Activated CD4-positive, alpha-beta T cell treated with anti-CD3 and anti-CD28 coated beads, Interleukin-2, amount 10 ng/mL, durations not matched to agents 24 days and 14 days (primary cell): ENCODE measurements around the gene MMP15. TPM values are rescaled to one million over a fixed set of nuclear protein-coding genes. Genes with fewer than 3 reads are reported as not detected.

ENCODE experiments used
- DNase-seq: peaks from one replicate; pipeline ENCODE4 v3.0.0; 2022
- H3K27ac Mint-ChIP-seq: one replicate; pipeline ENCODE4 v1.8.0; 2022; ENCODE audit warnings: mild to moderate bottlenecking, mixed read lengths
- H3K27me3 Mint-ChIP-seq: one replicate; pipeline ENCODE4 v1.8.0; 2022; ENCODE audit warnings: mixed read lengths
- H3K36me3 Mint-ChIP-seq: one replicate; pipeline ENCODE4 v1.8.0; 2022; ENCODE audit warnings: low read depth, mild to moderate bottlenecking, mixed read lengths
- H3K4me1 Mint-ChIP-seq: one replicate; pipeline ENCODE4 v1.8.0; 2021; ENCODE audit warnings: mixed read lengths
- H3K4me3 Mint-ChIP-seq: one replicate; pipeline ENCODE4 v1.8.0; 2022; ENCODE audit warnings: mild to moderate bottlenecking, moderate library complexity, mixed read lengths
- H3K9me3 Mint-ChIP-seq: one replicate; pipeline ENCODE4 v1.8.0; 2021; ENCODE audit warnings: mixed read lengths
- intact Hi-C: fragments of 100-400 bp; cut with micrococcal nuclease; formaldehyde crosslinking; loops from one replicate; pipeline ENCODE4 v1.15.1; 2023
- total RNA-seq: library from RNA; stranded (reverse); gene quantifications from 2 replicates; pipeline ENCODE4 v1.2.3, GENCODE V29; 2022

The MMP15 gene
- total RNA-seq, 1 donor from 2014 or later = 0.89 TPM

DNA sequence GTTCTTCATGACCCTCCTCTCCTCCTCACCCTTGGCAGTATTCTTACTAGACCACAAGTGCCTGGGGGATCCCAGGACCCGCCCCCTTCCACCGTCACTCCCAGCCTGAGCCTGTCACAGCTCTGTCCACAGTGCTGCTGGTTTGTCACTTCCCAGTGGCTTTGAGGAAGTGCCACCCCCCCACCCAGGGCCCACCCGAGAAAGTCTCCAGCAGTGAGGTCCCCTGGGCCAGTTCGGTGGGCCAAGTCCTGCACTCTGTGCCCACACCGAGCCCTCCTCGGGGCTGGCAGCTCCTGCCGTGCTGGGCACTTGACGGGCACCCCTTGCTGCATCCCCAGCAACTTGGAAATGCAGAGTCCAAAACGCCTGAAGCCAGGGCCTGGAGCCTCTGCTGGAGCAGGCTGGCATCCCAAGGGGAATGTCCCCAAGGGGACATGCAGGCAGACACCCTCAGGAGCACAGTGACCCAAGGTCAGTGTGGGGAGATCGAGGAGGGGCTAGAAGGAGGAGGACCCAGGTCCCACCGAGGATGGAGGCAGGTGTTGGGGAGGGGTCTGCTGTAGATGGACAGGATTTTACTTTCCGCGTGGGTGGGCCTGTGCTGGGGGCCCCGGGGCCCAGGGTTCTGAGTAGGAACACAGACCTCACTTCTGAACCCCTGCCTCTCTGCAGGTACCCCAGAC is 15.5 kb downstream of the MMP15 start:
- H3K36me3 Mint-ChIP-seq = no peaks in the 10 kb centered on the region
- no peak overlapping the region for H3K27ac Mint-ChIP-seq
- intact Hi-C loops = no loop called here
- no peaks in the 10 kb centered on the region for H3K4me1 Mint-ChIP-seq
- H3K4me3 Mint-ChIP-seq = no peak overlapping the region
- no peak for DNase-seq
- no peaks in the 10 kb centered on the region for H3K27me3 Mint-ChIP-seq
- no peaks in the 10 kb centered on the region for H3K9me3 Mint-ChIP-seq

DNA sequence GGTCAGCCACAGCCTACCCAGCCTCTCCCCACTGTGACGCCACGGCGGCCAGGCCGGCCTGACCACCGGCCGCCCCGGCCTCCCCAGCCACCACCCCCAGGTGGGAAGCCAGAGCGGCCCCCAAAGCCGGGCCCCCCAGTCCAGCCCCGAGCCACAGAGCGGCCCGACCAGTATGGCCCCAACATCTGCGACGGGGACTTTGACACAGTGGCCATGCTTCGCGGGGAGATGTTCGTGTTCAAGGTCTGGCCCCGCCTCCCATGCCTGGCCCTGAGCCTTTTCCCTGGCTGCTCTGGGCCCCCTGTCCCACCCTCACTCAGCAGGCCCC is 16.0 kb downstream of the MMP15 start:
- intact Hi-C loops = no loop called here
- H3K27ac Mint-ChIP-seq = no peak overlapping the region
- no peak for DNase-seq
- no peaks in the 10 kb centered on the region for H3K4me1 Mint-ChIP-seq
- no peak overlapping the region for H3K4me3 Mint-ChIP-seq
- no peaks in the 10 kb centered on the region for H3K9me3 Mint-ChIP-seq
- H3K36me3 Mint-ChIP-seq = no peaks in the 10 kb centered on the region
- no peaks in the 10 kb centered on the region for H3K27me3 Mint-ChIP-seq

DNA sequence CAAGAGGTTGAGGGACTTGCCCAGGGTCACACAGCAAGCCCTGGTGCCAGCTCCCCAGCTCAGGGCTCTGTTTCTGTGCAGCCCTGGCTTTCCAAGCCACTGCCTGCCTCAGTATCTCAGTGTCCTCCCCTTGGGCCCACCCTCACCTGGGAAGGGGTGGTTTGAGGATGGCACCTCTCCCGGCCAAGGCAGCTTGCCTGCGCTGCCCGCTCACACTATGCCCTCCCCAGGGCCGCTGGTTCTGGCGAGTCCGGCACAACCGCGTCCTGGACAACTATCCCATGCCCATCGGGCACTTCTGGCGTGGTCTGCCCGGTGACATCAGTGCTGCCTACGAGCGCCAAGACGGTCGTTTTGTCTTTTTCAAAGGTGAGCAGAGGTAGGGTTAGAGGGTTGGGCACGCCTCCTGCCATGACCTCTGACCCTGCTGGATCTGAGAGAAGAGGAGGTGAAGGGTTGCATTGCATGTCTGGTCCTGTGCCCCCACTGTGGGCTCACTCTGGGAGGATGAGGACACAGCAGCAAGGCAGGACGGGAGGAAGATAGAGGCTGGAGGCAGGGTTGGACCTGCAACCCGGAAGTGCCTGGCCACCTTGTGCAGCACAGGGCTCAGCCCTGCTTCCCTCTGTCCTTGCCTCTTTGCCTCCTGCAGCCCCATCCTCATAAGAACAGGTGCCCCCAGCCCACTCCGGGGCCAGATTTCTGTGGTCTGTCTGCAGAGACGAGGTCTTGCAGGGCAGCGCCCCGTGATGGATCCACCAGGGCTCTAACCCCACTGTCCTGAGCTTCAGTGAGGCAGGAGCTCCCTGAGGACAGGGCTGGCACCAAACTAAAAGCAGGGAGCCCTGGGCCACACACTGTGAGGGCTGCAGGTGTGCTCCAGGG is 16.7 kb downstream of the MMP15 start:
- Mint-ChIP-seq H3K36me3 (no peaks in the 10 kb centered on the region), H3K27ac (no peak overlapping the region), H3K4me1 (no peaks in the 10 kb centered on the region), H3K9me3 (no peaks in the 10 kb centered on the region), H3K27me3 (no peaks in the 10 kb centered on the region), H3K4me3 (no peak overlapping the region)
- DNase-seq = no peak
- intact Hi-C loops = no loop called here

DNA sequence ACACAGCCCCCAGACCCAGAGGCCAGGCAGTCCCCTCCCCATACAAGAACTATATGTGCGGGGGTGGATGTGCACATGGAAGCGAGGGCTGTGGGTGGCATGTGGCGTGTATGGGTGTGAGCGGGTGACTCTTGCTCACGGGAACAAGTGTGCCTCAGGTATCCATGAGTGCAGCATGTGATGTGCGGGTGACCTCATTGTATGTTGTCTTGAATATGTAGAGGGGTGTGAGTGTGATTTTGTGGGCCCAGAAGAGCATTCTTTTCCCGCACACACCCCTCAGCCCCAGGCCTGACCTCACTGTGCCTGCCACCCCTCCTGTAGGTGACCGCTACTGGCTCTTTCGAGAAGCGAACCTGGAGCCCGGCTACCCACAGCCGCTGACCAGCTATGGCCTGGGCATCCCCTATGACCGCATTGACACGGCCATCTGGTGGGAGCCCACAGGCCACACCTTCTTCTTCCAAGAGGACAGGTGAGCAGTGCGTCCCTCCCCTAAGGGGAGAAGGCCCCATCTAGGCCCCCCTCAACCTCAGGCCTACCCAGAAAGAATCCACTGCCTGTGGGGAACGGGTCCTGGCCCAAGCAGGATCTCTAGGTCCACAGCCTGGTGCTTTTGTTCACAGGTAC is 17.4 kb downstream of the MMP15 start:
- Mint-ChIP-seq H3K9me3 (no peaks in the 10 kb centered on the region), H3K36me3 (no peaks in the 10 kb centered on the region), H3K4me3 (no peak overlapping the region), H3K27ac (no peak overlapping the region), H3K4me1 (no peaks in the 10 kb centered on the region), H3K27me3 (no peaks in the 10 kb centered on the region)
- DNase-seq = no peak
- intact Hi-C loops = no loop called here

DNA sequence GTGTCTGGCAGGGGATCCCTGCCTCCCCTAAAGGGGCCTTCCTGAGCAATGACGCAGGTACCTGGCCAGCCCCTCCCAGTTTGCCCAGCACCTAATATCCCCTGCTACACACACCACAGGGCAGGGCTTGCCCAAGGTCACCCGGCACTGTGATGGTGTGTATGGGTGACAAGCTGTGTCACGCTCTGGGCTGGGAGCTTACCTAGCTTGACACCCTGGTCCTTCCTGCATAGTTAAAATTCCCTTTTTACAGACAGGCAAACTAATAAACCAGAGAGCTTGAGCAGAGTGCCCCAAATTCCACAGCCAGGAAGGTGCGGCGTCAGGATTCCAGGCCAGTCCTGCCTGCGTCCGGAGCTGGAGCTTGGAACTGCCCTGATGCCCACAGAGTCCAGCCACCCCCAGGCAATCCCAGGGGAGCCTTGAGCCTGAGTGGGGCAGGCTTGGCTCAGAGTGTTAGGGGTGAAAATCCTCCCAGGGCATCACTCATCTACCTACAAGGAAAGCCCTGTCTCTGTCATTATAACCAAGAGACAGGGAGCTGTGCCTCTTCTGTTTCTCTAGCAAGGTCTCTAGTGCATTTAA is 18.1 kb downstream of the MMP15 start:
- no peaks in the 10 kb centered on the region for H3K27me3 Mint-ChIP-seq
- intact Hi-C loops = no loop called here
- no peaks in the 10 kb centered on the region for H3K9me3 Mint-ChIP-seq
- no peak overlapping the region for H3K27ac Mint-ChIP-seq
- no peaks in the 10 kb centered on the region for H3K36me3 Mint-ChIP-seq
- no peaks in the 10 kb centered on the region for H3K4me1 Mint-ChIP-seq
- DNase-seq = no peak
- no peak overlapping the region for H3K4me3 Mint-ChIP-seq

DNA sequence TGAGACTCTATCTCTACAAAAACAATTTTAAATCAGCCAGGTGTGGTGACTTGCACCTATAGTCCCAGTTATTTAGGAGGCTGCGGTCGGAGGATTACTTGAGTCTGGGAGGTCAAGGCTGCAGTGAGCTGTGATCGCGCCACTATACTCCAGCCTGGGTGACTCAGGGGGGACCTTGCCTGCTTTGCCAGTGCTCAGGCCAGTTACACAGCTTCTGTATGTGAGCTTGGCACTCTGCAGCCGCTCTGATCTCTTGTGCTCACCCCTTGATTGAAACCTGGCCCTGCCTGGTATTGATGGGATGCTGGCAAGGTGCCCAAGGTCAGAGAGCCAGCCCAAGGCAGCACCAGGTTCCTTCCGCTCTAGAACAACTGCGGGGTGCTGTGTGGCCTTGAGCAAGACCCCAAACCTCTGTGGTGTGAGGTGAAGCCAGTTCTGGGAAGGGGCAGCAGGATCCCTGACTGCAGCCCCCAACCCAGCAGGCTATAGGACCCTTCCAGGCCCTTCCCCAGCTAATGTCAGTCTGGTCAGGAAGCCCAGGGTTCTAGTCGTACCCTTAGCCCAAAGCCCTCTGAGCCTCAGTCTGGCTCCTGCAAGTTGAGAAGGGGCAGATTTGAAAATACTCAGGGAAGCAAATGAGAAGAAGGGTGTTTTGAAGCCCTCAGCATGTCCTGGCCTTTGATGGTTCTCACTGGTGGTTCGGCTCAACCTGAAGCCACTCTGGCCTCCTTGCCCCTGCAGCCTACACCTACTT is 18.9 kb downstream of the MMP15 start:
- no peak overlapping the region for H3K4me3 Mint-ChIP-seq
- H3K4me1 Mint-ChIP-seq = no peaks in the 10 kb centered on the region
- no peak for DNase-seq
- no peaks in the 10 kb centered on the region for H3K9me3 Mint-ChIP-seq
- H3K27ac Mint-ChIP-seq = no peak overlapping the region
- no peaks in the 10 kb centered on the region for H3K36me3 Mint-ChIP-seq
- H3K27me3 Mint-ChIP-seq = no peaks in the 10 kb centered on the region
- intact Hi-C loops = no loop called here

DNA sequence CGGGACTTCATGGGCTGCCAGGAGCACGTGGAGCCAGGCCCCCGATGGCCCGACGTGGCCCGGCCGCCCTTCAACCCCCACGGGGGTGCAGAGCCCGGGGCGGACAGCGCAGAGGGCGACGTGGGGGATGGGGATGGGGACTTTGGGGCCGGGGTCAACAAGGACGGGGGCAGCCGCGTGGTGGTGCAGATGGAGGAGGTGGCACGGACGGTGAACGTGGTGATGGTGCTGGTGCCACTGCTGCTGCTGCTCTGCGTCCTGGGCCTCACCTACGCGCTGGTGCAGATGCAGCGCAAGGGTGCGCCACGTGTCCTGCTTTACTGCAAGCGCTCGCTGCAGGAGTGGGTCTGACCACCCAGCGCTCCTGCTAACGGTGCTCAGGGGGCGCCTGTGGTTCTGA is 19.5 kb downstream of the MMP15 start:
- Mint-ChIP-seq H3K9me3 (no peaks in the 10 kb centered on the region), H3K27me3 (no peaks in the 10 kb centered on the region)
- intact Hi-C loops = no loop called here

DNA sequence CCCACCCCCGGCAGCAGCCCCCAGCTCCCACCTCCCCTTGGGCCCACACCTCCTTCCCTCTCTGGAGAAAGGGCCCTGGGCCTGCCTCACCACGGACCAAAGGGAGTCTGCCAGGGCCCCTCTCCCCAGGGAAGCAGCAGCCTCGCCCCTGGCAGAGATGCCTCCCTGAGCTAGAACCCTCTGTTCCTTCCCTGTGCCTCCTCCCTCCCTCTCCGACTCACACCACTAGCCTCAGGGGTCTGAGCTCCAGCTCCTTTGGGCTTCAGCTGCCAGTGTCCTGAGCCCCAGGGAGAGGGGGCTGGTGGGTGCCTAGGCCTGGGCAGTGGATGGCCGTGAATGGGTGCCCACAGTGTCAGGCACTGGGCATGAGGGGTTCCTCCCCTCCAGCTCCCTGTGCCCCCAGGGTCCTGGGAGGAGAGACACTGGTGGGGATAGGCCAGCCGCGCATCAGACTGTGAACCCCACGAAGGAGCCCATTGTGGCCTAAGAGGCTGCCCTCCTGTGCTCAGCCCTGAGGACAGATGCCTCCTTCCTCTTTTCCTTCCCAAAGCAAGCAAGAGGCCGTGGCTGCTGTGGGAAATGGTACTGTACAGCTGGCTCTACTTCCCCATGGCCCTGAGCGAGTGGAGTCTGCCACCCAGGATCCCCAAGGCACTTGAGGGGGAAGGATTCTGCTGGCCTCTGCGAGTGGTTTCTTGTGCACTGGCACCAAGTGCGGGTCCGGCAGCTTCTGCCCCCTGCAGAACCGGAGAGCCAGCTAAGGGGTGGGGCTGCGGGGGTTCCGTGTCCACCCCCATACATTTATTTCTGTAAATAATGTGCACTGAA is 20.7 kb downstream of the MMP15 start:
- no peak for DNase-seq
- intact Hi-C loops = no loop called here
- Mint-ChIP-seq H3K9me3 (no peaks in the 10 kb centered on the region), H3K27ac (no peak overlapping the region), H3K4me1 (no peaks in the 10 kb centered on the region), H3K36me3 (no peaks in the 10 kb centered on the region), H3K27me3 (no peaks in the 10 kb centered on the region), H3K4me3 (no peak overlapping the region)

More for the DNA sequence above, 19.5 kb downstream of the MMP15 start:
- Mint-ChIP-seq H3K36me3 (no peaks in the 10 kb centered on the region), H3K27ac (no peak overlapping the region), H3K4me1 (no peaks in the 10 kb centered on the region), H3K4me3 (no peak overlapping the region)
- DNase-seq = no peak

DNA sequence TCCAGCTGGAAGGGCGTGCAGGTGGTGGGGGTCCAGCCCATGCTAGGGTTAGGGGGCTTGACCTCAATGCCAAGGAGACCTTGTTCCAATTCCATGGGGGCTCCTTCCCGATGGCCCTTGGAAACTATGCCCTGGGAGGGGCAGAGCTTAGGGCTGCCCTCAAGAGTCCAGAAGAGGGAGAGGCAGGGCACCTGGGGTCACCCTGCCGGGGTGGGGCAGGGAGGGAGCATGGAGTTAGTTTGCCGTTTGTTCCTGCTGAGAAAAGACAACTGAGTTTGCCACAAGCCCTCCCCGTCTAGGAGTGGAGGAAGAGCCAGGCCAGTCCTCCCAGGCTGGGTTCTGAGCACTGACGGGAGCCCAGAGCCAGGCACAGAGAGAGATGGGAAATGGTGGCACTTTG is 21.4 kb downstream of the MMP15 start:
- intact Hi-C loops = no loop called here
- Mint-ChIP-seq H3K27ac (no peak overlapping the region), H3K4me1 (no peaks in the 10 kb centered on the region), H3K27me3 (no peaks in the 10 kb centered on the region), H3K36me3 (no peaks in the 10 kb centered on the region), H3K4me3 (no peak overlapping the region), H3K9me3 (no peaks in the 10 kb centered on the region)
- no peak for DNase-seq

DNA sequence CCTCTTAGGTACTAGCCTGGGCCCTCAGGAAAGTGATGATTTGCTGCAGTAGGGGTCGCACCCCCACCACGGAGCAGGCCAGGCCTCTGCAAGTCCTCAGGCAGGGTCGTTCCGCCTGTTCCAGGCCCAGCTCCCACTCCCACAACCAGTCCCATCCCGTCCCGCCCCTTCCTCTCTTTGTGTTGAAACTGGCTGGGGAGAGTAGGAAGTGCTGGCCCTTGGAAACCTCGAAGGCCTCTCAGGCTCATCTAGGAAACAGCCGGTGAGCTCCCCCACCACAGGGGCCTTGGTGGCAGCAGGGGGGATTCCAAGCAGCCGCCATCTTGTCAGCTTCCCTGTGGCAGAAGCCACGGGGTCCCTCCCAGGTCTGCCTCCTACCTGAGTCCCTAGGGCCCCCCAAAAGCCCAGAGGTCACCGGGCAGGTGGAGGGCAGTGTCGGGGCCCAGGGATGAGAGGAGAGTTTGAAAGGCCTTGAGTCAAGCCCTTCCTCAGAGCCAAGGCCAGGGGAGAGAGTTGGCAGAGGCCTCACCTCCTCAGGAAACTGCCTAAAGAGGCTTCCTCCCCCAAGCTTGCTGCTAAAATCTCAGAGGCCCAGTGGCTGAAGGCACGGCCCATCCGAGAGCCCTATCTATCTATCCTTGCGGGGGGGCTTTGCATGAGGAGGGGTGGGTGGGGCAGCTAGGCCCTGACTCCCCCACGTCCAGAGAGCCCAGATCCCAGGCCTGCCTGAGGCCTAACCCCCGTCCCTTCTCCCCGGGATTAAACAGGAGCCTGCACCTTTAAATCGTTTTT is 22.2 kb downstream of the MMP15 start:
- H3K36me3 Mint-ChIP-seq = no peaks in the 10 kb centered on the region
- no peak overlapping the region for H3K4me3 Mint-ChIP-seq
- DNase-seq = no peak
- intact Hi-C loops = no loop called here
- H3K27ac Mint-ChIP-seq = no peak overlapping the region
- no peaks in the 10 kb centered on the region for H3K4me1 Mint-ChIP-seq
- H3K9me3 Mint-ChIP-seq = no peaks in the 10 kb centered on the region
- no peaks in the 10 kb centered on the region for H3K27me3 Mint-ChIP-seq

DNA sequence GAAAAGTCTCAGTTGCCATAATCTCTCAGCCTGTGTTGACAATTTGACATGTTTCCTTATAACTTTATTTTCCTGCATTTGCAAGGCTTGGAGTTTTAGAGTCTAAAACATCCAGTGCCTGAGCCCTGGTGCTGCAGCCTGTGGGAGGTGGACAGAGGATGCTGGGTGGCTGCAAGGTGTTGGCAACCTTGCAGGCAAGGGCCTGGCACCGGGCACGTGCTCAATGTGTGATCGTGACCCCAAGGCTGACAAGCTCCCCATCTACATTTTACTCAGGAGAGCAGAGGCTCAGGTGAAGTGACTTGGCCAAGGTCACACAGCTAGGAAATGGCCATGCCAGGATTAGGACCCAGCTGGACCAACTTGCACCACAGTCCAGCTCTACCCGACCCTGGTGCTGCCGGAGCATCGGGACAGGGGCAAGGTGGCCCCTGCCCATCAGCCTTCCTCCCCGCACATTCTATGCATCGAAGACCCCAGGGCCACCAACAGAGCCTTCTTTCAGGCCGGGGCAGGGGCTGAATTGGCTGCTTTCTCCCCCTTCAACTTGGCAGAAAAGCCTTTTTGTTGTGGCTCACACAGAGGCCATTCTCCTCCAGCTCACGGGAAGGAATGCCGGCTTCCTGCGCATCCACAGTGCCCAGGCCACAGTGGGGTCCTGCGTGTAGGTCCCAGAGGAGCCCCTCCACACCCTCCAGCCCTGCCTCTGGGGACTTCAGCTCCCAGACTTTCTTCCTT is 23.1 kb downstream of the MMP15 start:
- H3K9me3 Mint-ChIP-seq = no peaks in the 10 kb centered on the region

More for the DNA sequence above, 23.1 kb downstream of the MMP15 start:
- Mint-ChIP-seq H3K27ac (no peak overlapping the region), H3K36me3 (no peaks in the 10 kb centered on the region), H3K27me3 (no peaks in the 10 kb centered on the region), H3K4me3 (no peak overlapping the region), H3K4me1 (no peaks in the 10 kb centered on the region)
- intact Hi-C loops = no loop called here
- DNase-seq = no peak
